DOHH2 (cell line): ENCODE results near the gene BICDL1.

Source experiments
- H3F3A ChIP-seq: fragments of 200-600 bp; sonication (generic), shearing (Covaris generic); 2 replicates; pipeline ENCODE4 v1.6.0; 2016; ENCODE audit warnings: antibody characterized with exemption, mild to moderate bottlenecking; ENCODE audit not compliant: control insufficient read depth, insufficient read depth
- H3K27ac ChIP-seq: fragments of 200-600 bp; sonication (generic); 2 replicates; pipeline ENCODE4 v1.5.1; 2014; ENCODE audit warnings: low read depth, mild to moderate bottlenecking, low read length, moderate library complexity
- H3K27me3 ChIP-seq: fragments of 200-600 bp; sonication (generic); 2 replicates; pipeline ENCODE4 v1.6.1; 2014; ENCODE audit warnings: mild to moderate bottlenecking, low read length, mixed read lengths; ENCODE audit not compliant: control insufficient read depth
- H3K36me3 ChIP-seq: fragments of 200-600 bp; sonication (generic); 2 replicates; pipeline ENCODE4 v1.6.1; 2014; ENCODE audit warnings: mild to moderate bottlenecking, low read length, moderate library complexity, mixed read lengths; ENCODE audit not compliant: control insufficient read depth
- H3K4me1 ChIP-seq: fragments of 200-600 bp; sonication (generic); 2 replicates; pipeline ENCODE4 v1.6.1; 2014; ENCODE audit warnings: mild to moderate bottlenecking, low read length, mixed read lengths; ENCODE audit not compliant: control insufficient read depth
- H3K4me2 ChIP-seq: fragments of 200-600 bp; sonication (generic); 2 replicates; pipeline ENCODE4 v1.6.0; 2014; ENCODE audit warnings: mild to moderate bottlenecking, low read length, moderate library complexity
- H3K4me3 ChIP-seq: fragments of 200-600 bp; sonication (generic); 2 replicates; pipeline ENCODE4 v1.5.1; 2014; ENCODE audit warnings: mild to moderate bottlenecking, low read length, mixed read lengths
- H3K79me2 ChIP-seq: fragments of 200-600 bp; sonication (generic); 2 replicates; pipeline ENCODE4 v1.6.1; 2014; ENCODE audit warnings: mild to moderate bottlenecking, low read length, mixed read lengths; ENCODE audit not compliant: control insufficient read depth
- H3K9me2 ChIP-seq: fragments of 200-600 bp; sonication (generic); replicated peaks from 2 replicates; pipeline ENCODE4 v1.6.1; 2014; ENCODE audit warnings: mild to moderate bottlenecking, low read length, mixed read lengths; ENCODE audit not compliant: control insufficient read depth
- H3K9me3 ChIP-seq: fragments of 200-600 bp; sonication (generic); 2 replicates; pipeline ENCODE4 v1.6.1; 2014; ENCODE audit warnings: antibody characterized with exemption, low read length, mixed read lengths; ENCODE audit not compliant: control insufficient read depth, insufficient read depth
- H4K20me1 ChIP-seq: fragments of 200-600 bp; sonication (generic); 2 replicates; pipeline ENCODE4 v1.6.0; 2014; ENCODE audit warnings: low read depth, mild to moderate bottlenecking, antibody characterized with exemption, low read length, moderate library complexity; ENCODE audit not compliant: control insufficient read depth, insufficient read depth
- CTCF ChIP-seq: fragments of 200-600 bp; sonication (generic); IDR thresholded peaks from one replicate; pipeline ENCODE4 v1.5.1; 2014; ENCODE audit warnings: antibody characterized with exemption, mild to moderate bottlenecking, low read depth, low read length; ENCODE audit not compliant: poor library complexity, severe bottlenecking
- EZH2phosphoT487 ChIP-seq: fragments of 200-600 bp; sonication (generic); IDR thresholded peaks from 2 replicates; pipeline ENCODE4 v1.6.1; 2017; ENCODE audit warnings: borderline replicate concordance, mild to moderate bottlenecking, antibody characterized with exemption, low read length, moderate library complexity, mixed read lengths

The BICDL1 gene

GRCh38 chr12:120024193-120024592 is 35.2 kb downstream of the BICDL1 start:
- Histone ChIP-seq H3K9me3 (no peaks in the 10 kb centered on the region), H3K4me2 (no peak overlapping the region), H4K20me1 (no peaks in the 10 kb centered on the region), H3K36me3 (no peaks in the 10 kb centered on the region), H3K9me2 (no peaks in the 10 kb centered on the region), H3K27ac (no peak overlapping the region), H3K4me1 (no peaks in the 10 kb centered on the region), H3K27me3 (no peaks in the 10 kb centered on the region), H3K4me3 (no peak overlapping the region), H3F3A (no peaks in the 10 kb centered on the region), H3K79me2 (no peaks in the 10 kb centered on the region)
- no peak for TF ChIP-seq CTCF

- TF ChIP-seq EZH2phosphoT487 = no peak
- no peak for TF ChIP-seq CTCF
- H3K27me3 ChIP-seq = no peaks in the 10 kb centered on the region
Observed at GRCh38 chr12:120025640-120026039, 36.6 kb downstream of the BICDL1 start.

GRCh38 chr12:120032242-120032641 is 43.2 kb downstream of the BICDL1 start:
- Histone ChIP-seq H3K9me3 (no peaks in the 10 kb centered on the region), H4K20me1 (no peaks in the 10 kb centered on the region), H3K27me3 (no peaks in the 10 kb centered on the region), H3K4me3 (no peak overlapping the region), H3K27ac (no peak overlapping the region), H3K79me2 (no peaks in the 10 kb centered on the region), H3K4me2 (no peak overlapping the region), H3K9me2 (no peaks in the 10 kb centered on the region), H3F3A (no peaks in the 10 kb centered on the region), H3K36me3 (no peaks in the 10 kb centered on the region), H3K4me1 (peaks cover 4% of the 10 kb centered on the region; the same call in 1 of the 2 replicates)
- TF ChIP-seq EZH2phosphoT487 (no peak), CTCF (no peak)

More at GRCh38 chr12:120025640-120026039, 36.6 kb downstream of the BICDL1 start:
- Histone ChIP-seq H3K4me3 (no peak overlapping the region), H3K36me3 (no peaks in the 10 kb centered on the region), H3K9me2 (no peaks in the 10 kb centered on the region), H3K79me2 (no peaks in the 10 kb centered on the region), H3F3A (no peaks in the 10 kb centered on the region), H3K4me2 (no peak overlapping the region), H3K9me3 (no peaks in the 10 kb centered on the region), H4K20me1 (no peaks in the 10 kb centered on the region), H3K27ac (no peak overlapping the region), H3K4me1 (no peaks in the 10 kb centered on the region)

- no peak overlapping the region for H3K4me2 ChIP-seq
- H3K27ac ChIP-seq = no peak overlapping the region
- H3K4me3 ChIP-seq = no peak overlapping the region
- H3K36me3 ChIP-seq = no peaks in the 10 kb centered on the region
- H3K4me1 ChIP-seq = peaks cover 4% of the 10 kb centered on the region; the same call in 1 of the 2 replicates
- no peaks in the 10 kb centered on the region for H4K20me1 ChIP-seq
- H3F3A ChIP-seq = no peaks in the 10 kb centered on the region
- no peaks in the 10 kb centered on the region for H3K9me2 ChIP-seq
- H3K79me2 ChIP-seq = no peaks in the 10 kb centered on the region
- TF ChIP-seq CTCF (no peak), EZH2phosphoT487 (no peak)
- H3K9me3 ChIP-seq = no peaks in the 10 kb centered on the region
- no peaks in the 10 kb centered on the region for H3K27me3 ChIP-seq
Observed at GRCh38 chr12:120037851-120038250, 48.8 kb downstream of the BICDL1 start.
